VCaP (cell line): ENCODE data around the gene NDUFAF2.
A peak's percentile ranks its signal among the peaks of the same experiment; 100 is the strongest.

Experiments
- H3K27ac ChIP-seq: fragments of 450-650 bp; 2 replicates; pipeline ENCODE4 v1.5.1; 2017
- CTCF ChIP-seq: fragments of 450-650 bp; conservative IDR thresholded peaks from 2 replicates; pipeline ENCODE4 v1.5.1; 2017; ENCODE audit warnings: mild to moderate bottlenecking, moderate library complexity

NDUFAF2 gene, protein sequence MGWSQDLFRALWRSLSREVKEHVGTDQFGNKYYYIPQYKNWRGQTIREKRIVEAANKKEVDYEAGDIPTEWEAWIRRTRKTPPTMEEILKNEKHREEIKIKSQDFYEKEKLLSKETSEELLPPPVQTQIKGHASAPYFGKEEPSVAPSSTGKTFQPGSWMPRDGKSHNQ

DNA sequence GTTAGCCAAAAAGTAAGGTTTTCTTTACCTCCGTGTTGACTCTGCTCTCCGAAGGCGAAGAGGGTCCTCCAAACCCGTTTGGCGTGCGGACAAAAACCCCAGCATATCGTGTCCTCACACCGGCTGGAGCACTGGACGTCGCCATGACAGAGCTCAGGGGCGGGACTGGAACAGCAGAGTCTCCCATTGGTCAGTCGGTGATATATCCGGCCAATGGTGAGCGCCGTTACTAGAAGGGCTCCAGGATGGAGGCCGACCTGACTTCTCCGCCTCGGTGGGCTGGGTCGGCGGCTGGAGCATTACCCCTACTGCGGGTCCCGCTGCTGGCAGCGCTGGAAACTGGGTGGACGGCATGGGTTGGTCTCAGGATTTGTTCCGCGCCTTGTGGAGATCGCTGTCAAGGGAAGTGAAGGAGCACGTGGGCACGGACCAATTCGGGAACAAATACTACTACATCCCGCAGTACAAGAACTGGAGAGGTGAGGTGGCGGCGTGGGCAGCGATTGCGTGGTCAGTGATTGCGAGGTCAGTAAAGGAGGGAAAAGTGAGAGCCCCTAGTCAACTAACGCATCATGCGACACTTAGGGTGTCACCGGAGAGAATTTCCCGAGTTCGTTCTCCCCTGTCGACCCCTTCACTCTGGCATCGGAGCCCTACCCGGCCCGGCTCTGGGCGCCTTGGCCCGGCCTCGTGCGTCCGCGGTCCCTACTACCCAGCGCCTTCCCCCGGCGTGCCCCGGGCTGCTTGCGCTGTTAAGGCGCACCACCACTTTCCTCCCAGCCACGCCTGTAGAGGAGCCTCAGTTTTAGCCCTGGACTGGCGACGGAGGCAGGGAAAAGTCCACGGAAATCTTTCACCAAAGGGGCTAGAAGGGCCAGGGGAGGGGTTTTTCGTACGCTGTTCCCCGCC, at the start of gene NDUFAF2, which contains the start of gene ERCC8:
Gene NDUFAF2, plus strand, starts transcription at position 302 of the 909 bp plus-strand sequence. Its CDS starts 51 bp downstream, at position 353.
Gene ERCC8, minus strand, starts transcription at position 167 of the 909 bp plus-strand sequence. Its CDS starts 62 bp downstream, at position 105.
- no peak for TF ChIP-seq CTCF
- H3K27ac ChIP-seq = peak within 1 kb of the TSS; percentile 81

GRCh38 chr5:60896991-60897390, 48.0 kb upstream of the NDUFAF2 start:
- H3K27ac ChIP-seq = no peak overlapping the region
- TF ChIP-seq CTCF = no peak

DNA sequence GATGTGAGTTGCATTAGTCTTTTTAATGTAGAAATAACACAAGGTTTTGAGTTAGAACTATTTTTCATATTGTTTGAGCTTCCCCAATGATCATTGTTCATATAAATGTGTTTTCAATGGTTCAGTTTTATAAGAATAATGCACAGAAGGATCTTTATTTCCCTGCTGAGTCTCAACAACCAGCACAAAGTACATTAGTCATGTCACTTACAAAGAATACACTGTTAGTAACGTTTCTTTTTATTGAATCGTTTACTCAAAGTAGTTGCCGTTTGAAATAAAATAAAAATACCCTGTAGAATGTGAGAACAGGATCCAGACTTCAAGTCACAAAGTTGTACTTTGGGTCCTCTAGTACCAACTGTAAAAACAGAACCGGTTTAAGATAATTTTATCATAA, 41.6 kb upstream of the NDUFAF2 start:
- no peak overlapping the region for H3K27ac ChIP-seq
- no peak for TF ChIP-seq CTCF

DNA sequence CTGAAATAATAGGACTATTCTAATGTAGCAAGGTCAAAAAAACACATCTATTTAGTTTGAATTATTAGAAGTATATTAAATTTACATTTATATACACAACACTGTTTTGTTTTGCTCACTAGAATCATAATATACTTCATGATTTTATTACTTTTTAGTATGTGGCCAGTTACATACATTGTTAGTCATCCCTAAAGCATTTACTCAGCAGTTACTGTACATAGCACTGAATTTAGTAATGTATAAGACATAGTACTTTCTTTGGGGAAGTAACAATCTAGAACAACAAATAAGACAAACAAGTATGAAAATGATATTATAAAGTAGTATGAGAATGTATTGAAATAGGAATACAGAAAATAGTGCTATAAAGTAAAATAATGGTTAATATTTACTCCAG, 28.4 kb upstream of the NDUFAF2 start:
- no peak for TF ChIP-seq CTCF
- H3K27ac ChIP-seq = no peak overlapping the region

DNA sequence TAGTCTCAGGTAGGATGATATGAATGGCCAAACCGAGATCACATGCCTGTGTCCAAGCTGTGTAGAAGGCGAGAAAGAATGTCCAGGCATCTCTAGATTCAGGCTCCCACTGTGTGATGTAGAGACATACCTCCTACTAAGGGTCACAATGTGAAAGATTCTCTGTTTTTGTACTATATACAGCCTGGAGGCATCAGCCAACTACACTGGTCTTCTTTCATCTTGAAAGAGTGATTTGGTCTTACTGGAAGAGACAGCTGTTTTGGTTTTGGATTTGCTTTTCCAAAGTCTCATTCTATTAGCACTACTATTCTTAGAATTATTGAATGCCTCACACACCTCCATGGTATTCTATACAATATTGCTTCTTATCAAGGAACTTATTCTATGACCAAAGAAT, 26.5 kb upstream of the NDUFAF2 start:
- H3K27ac ChIP-seq = no peak overlapping the region
- TF ChIP-seq CTCF = no peak

DNA sequence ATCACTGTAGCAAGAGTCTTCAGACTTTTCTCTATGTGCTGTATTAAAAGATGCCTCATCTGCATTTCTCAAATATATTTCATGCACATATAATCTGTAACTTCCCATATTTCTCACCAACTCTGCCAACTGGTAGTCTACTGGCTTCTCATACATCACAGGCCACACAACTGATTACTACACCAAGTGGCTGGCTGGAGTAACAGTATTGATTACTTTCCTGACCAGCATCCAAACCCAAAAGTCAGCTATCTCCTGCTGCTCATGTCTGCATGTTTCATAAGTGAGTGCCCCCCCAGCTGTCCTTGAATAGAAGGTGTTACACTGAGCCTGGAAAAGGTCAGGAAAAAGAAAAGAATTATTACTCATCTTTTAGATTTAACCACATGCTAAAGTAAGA, 17.6 kb upstream of the NDUFAF2 start:
- no peak for TF ChIP-seq CTCF
- no peak overlapping the region for H3K27ac ChIP-seq

DNA sequence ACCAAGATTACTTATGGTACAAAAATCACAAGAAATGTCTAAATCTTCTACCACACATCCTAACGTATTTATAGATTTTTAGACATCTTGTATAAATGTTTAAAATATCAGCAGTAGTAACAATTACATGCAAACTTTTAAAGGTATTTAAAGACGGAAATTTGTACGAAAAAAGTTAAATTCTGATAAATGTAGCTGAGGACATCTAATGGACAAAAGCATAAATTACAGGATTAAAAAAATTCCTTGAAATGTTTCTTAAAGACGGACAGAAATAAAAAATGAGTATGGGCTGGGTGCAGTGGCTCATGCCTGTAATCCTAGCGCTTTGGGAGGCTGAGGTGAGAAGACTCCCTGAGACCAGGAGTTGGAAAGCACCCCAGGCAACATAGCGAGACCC, 16.0 kb upstream of the NDUFAF2 start:
- no peak overlapping the region for H3K27ac ChIP-seq
- peak; percentile 84 for TF ChIP-seq CTCF
